Measurements from ENCODE around the gene TIRAP.
A peak's percentile ranks its signal among the peaks of the same experiment; 100 is the strongest.
"Not testable (repeated sequence)": the region's sequence is repeated elsewhere in the genome, so short reads cannot be mapped to it uniquely, and the experiment has no call there.

TIRAP gene

GRCh38 chr11:126288237-126288636 is 5.3 kb downstream of the TIRAP start:
- no peak for DNase-seq

- DNase-seq, result no peak
These were observed 8.0 kb downstream of the TIRAP start for GRCh38 chr11:126290887-126291286.

- DNase-seq, result no peak
These were observed 10.8 kb downstream of the TIRAP start for GRCh38 chr11:126293726-126294125.

- no peak for DNase-seq
These were observed 14.1 kb downstream of the TIRAP start for GRCh38 chr11:126297004-126297403.

GRCh38 chr11:126303623-126304456 is 20.9 kb downstream of the TIRAP start, which contains the start of gene DCPS:
Gene DCPS (plus strand): TSS chr11:126304060. CDS start chr11:126304081, 21 bp downstream.
- DNase-seq, result peak; percentile 58 to 87

- no peak for DNase-seq
These were observed 21.7 kb downstream of the TIRAP start for GRCh38 chr11:126304457-126305075.

GRCh38 chr11:126305699-126306098 is 22.8 kb downstream of the TIRAP start:
- no peak for DNase-seq

GRCh38 chr11:126307706-126308105 is 24.8 kb downstream of the TIRAP start:
- DNase-seq, result no peak

- no peak for DNase-seq
These were observed 25.4 kb downstream of the TIRAP start for GRCh38 chr11:126308271-126308671.

GRCh38 chr11:126308771-126309170 is 25.9 kb downstream of the TIRAP start:
- not testable (repeated sequence) for DNase-seq

GRCh38 chr11:126310200-126310991 is 27.5 kb downstream of the TIRAP start:
- DNase-seq, result peak in 1 of 2 experiments; percentile 33

- DNase-seq, result no peak
These were observed 28.1 kb downstream of the TIRAP start for GRCh38 chr11:126310992-126311310.

- no peak for DNase-seq
These were observed 28.8 kb downstream of the TIRAP start for GRCh38 chr11:126311401-126312291.

- DNase-seq, result no peak
These were observed 30.1 kb downstream of the TIRAP start for GRCh38 chr11:126312961-126313360.

- no peak for DNase-seq
These were observed 30.9 kb downstream of the TIRAP start for GRCh38 chr11:126313826-126314225.

- no peak for DNase-seq
These were observed 34.5 kb downstream of the TIRAP start for GRCh38 chr11:126317432-126317755.

GRCh38 chr11:126317756-126318573 is 35.1 kb downstream of the TIRAP start:
- peak in 1 of 2 experiments; percentile 52 for DNase-seq

- DNase-seq, result no peak
These were observed 35.9 kb downstream of the TIRAP start for GRCh38 chr11:126318574-126319373.

- DNase-seq, result no peak
These were observed 36.5 kb downstream of the TIRAP start for GRCh38 chr11:126319374-126319740.

- DNase-seq, result no peak
These were observed 40.1 kb downstream of the TIRAP start for GRCh38 chr11:126322996-126323395.

Measured in cerebellar nuclear complex (tissue), 1 donor.